K562 (cell line): Measurements from ENCODE around the gene PHETA1. TPM values are rescaled to one million over a fixed set of nuclear protein-coding genes. Genes with fewer than 3 reads are reported as not detected.

ENCODE experiments used
- CBX2 ChIP-seq: fragments of 200-600 bp; sonication (generic); IDR thresholded peaks from one replicate; pipeline ENCODE4 v1.6.1; 2012; ENCODE audit warnings: mild to moderate bottlenecking, low read length, inconsistent platforms; ENCODE audit not compliant: insufficient read depth, poor library complexity, severe bottlenecking
- CCAR2 ChIP-seq: fragments of 200-400 bp; formaldehyde crosslinking; IDR thresholded peaks from 2 replicates; pipeline ENCODE4 v1.6.1; 2017; ENCODE audit warnings: mild to moderate bottlenecking, low read depth, low read length
- CHD4 ChIP-seq: fragments of 200-600 bp; sonication (generic); IDR thresholded peaks from 3 replicates; pipeline ENCODE4 v1.6.1; 2012; ENCODE audit warnings: low read depth, mild to moderate bottlenecking, mixed read lengths, low read length, inconsistent platforms; ENCODE audit not compliant: insufficient read depth, insufficient replicate concordance, poor library complexity, severe bottlenecking
- NELFE ChIP-seq: IDR thresholded peaks from 2 replicates; pipeline ENCODE4 v1.6.1; 2011; ENCODE audit warnings: mild to moderate bottlenecking; ENCODE audit not compliant: insufficient read depth, insufficient read length
- SRSF3 ChIP-seq: fragments of 200-400 bp; formaldehyde crosslinking; IDR thresholded peaks from 2 replicates; pipeline ENCODE4 v1.6.1; 2016; ENCODE audit warnings: mild to moderate bottlenecking, low read length, moderate library complexity; ENCODE audit not compliant: insufficient read depth
- THRB ChIP-seq: fragments of 450-650 bp; formaldehyde crosslinking; conservative IDR thresholded peaks from 2 replicates; pipeline ENCODE4 v1.4.0; 2022; ENCODE audit warnings: mild to moderate bottlenecking, missing genetic modification characterization
- TSHZ1 ChIP-seq: fragments of 250-450 bp; sonication (Bioruptor Pico); IDR thresholded peaks from 2 replicates; pipeline ENCODE4 v1.4.0; 2020; ENCODE audit warnings: mild to moderate bottlenecking, moderate library complexity
- ZBTB2 ChIP-seq: fragments of 450-650 bp; IDR thresholded peaks from 2 replicates; pipeline ENCODE4 v1.6.1; 2016; ENCODE audit warnings: antibody characterized with exemption
- ZC3H11A ChIP-seq: IDR thresholded peaks from 2 replicates; pipeline ENCODE4 v1.6.1; 2012; ENCODE audit warnings: low read depth, low read length, improper control_type of control experiment
- ZNF347 ChIP-seq: fragments of 450-650 bp; formaldehyde crosslinking; IDR thresholded peaks from 2 replicates; pipeline ENCODE4 v1.4.0; 2020; ENCODE audit warnings: low read depth, mild to moderate bottlenecking, moderate library complexity
- ZNF764 ChIP-seq: fragments of 250-450 bp; sonication (Bioruptor Pico); IDR thresholded peaks from 2 replicates; pipeline ENCODE4 v1.4.0; 2020; ENCODE audit warnings: low read depth, mild to moderate bottlenecking, moderate library complexity
- polyA plus RNA-seq, 8 experiments: library from polyadenylated mRNA; depleted of rRNA in 4 of 8; stranded (reverse) in 5 of 8; unstranded in 3 of 8; fragments of >200 nt; fragmentation: Nextera tagmentation in 2 of 8; fragmentation: Illumina TruSeq in 1 of 8; extraction: Ambion mirVana in 2 of 8; extraction: Trizol in 1 of 8; gene quantifications; 2 replicates each; pipeline versions ENCODE4 v1.2.1 to v1.2.3, GENCODE V29; 2011 to 2014; ENCODE audit warnings: inconsistent platforms in 1 of 8, missing spikeins in 1 of 8
- total RNA-seq, 7 experiments: library from RNA; depleted of rRNA in 6 of 7; stranded (reverse); fragments of >200 nt in 6 of 7; fragmentation: Illumina TruSeq in 2 of 7; extraction: Trizol in 2 of 7; gene quantifications; 2 replicates each; pipeline versions ENCODE4 v1.2.1 to v1.2.3, GENCODE V29; 2011 to 2021; ENCODE audit warnings: low replicate concordance in 1 of 7
- TF ChIP-seq, protein P1 (sequence below): fragments of 450-650 bp; IDR thresholded peaks from 2 replicates; pipeline ENCODE4 v1.6.1; 2017; ENCODE audit warnings: antibody characterized with exemption, mild to moderate bottlenecking
- TF ChIP-seq, protein P2 (sequence below): fragments of 250-450 bp; sonication (Bioruptor Pico); IDR thresholded peaks from 2 replicates; pipeline ENCODE4 v1.8.0; 2022; ENCODE audit warnings: inconsistent platforms

Gene PHETA1
- total and polyA plus RNA-seq, 9 of the 15 experiments (the other 6 are each of a cell fraction or from before 2014, with no cell fraction given), result 0.03 to 12.4 (median 3.0) TPM

DNA sequence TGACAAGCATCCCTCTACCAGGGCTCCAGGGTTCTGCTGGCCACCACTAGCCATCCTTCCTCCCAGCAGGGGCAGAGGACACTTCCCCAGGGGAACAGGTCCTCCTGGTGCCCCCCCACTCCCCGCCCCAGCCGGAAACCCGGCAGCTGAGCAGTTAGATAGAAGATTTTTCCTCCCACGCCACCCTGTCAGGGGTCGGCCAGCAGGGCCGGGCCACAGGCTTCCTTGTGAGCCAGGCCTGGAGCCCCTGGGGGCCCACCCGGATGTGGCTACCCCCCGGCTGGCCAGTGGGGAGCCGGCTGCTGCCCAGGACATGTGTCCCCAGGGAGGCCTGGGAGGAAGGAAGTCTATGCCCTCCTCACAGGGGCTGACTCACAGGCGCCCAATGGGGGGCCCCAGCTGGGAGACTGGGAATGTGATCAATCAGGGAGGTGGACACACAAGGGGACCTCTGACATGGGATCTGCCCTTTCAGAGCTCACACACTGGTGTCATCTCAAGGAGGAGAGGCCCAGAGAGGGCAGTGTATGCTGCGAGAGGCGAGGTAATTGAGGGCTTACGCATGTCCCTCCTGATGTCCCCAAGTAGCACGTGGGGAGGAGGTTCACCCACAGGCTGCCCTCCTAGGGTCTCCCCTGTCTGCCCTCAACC, 41.0 kb upstream of the PHETA1 start (continued):
- TF ChIP-seq, protein P1, sequence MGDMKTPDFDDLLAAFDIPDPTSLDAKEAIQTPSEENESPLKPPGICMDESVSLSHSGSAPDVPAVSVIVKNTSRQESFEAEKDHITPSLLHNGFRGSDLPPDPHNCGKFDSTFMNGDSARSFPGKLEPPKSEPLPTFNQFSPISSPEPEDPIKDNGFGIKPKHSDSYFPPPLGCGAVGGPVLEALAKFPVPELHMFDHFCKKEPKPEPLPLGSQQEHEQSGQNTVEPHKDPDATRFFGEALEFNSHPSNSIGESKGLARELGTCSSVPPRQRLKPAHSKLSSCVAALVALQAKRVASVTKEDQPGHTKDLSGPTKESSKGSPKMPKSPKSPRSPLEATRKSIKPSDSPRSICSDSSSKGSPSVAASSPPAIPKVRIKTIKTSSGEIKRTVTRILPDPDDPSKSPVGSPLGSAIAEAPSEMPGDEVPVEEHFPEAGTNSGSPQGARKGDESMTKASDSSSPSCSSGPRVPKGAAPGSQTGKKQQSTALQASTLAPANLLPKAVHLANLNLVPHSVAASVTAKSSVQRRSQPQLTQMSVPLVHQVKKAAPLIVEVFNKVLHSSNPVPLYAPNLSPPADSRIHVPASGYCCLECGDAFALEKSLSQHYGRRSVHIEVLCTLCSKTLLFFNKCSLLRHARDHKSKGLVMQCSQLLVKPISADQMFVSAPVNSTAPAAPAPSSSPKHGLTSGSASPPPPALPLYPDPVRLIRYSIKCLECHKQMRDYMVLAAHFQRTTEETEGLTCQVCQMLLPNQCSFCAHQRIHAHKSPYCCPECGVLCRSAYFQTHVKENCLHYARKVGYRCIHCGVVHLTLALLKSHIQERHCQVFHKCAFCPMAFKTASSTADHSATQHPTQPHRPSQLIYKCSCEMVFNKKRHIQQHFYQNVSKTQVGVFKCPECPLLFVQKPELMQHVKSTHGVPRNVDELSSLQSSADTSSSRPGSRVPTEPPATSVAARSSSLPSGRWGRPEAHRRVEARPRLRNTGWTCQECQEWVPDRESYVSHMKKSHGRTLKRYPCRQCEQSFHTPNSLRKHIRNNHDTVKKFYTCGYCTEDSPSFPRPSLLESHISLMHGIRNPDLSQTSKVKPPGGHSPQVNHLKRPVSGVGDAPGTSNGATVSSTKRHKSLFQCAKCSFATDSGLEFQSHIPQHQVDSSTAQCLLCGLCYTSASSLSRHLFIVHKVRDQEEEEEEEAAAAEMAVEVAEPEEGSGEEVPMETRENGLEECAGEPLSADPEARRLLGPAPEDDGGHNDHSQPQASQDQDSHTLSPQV, result peak; percentile 55; the same call in 1 of the 2 replicates
- TF ChIP-seq ZNF764 (no peak), SRSF3 (no peak), NELFE (no peak), THRB (CRISPR knock-in tag) (no peak), ZNF347 (CRISPR knock-in tag) (no peak), CBX2 (no peak), CCAR2 (no peak), CHD4 (no peak), ZC3H11A (no peak), TSHZ1 (no peak), ZBTB2 (no peak)
- TF ChIP-seq, protein P2, sequence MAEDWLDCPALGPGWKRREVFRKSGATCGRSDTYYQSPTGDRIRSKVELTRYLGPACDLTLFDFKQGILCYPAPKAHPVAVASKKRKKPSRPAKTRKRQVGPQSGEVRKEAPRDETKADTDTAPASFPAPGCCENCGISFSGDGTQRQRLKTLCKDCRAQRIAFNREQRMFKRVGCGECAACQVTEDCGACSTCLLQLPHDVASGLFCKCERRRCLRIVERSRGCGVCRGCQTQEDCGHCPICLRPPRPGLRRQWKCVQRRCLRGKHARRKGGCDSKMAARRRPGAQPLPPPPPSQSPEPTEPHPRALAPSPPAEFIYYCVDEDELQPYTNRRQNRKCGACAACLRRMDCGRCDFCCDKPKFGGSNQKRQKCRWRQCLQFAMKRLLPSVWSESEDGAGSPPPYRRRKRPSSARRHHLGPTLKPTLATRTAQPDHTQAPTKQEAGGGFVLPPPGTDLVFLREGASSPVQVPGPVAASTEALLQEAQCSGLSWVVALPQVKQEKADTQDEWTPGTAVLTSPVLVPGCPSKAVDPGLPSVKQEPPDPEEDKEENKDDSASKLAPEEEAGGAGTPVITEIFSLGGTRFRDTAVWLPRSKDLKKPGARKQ (CRISPR knock-in tag), result no peak
